Suprapubic skin (tissue), 4 donors: ENCODE measurements around the gene TRAPPC10.
"Not testable (repeated sequence)": the region's sequence is repeated elsewhere in the genome, so short reads cannot be mapped to it uniquely, and the experiment has no call there.

Experiments used
- EP300 ChIP-seq: sonication (generic); formaldehyde crosslinking; IDR thresholded peaks from one replicate; pipeline ENCODE4 v1.6.1; 2017; ENCODE audit warnings: antibody characterized with exemption
- POLR2A ChIP-seq, 2 donors: fragments of 450-650 bp; IDR thresholded peaks; one replicate each; pipeline ENCODE4 v1.6.1; 2017; ENCODE audit warnings: antibody characterized with exemption in 2 of 2, mild to moderate bottlenecking in 2 of 2, moderate library complexity in 2 of 2
- POLR2AphosphoS5 ChIP-seq, 3 donors: sonication (generic); formaldehyde crosslinking; IDR thresholded peaks; one replicate each; pipeline ENCODE4 v1.6.1; 2017; ENCODE audit warnings: antibody characterized with exemption in 3 of 3
- TF ChIP-seq, protein P1 (sequence below), 2 donors: fragments of 200-600 bp in 1 of 2; fragments of 450-650 bp in 1 of 2; sonication (generic) in 1 of 2; IDR thresholded peaks; one replicate each; pipeline ENCODE4 v1.5.1; 2016 to 2019; ENCODE audit warnings: antibody characterized with exemption in 2 of 2, mild to moderate bottlenecking in 1 of 2, moderate library complexity in 1 of 2

DNA sequence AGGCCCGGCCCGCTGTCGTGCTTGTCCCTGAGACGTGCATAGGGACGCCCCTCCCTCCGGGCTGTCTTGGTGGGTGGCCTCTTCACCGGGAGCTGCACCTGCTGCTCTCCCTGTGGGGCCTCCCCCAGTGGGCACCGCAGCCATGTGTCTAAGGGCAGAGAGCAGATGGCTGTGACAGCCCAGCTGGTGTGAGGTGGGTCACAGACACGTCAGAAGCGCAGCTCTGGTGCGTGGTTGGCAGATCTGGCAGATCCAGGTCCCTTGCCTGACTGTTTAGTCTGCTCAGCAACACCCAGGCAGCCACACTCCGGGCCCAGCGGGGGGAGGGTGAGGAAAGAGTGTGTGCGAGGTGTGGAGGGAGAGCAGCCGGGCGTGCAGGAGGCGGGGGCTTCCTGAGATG is 131.3 kb downstream of the TRAPPC10 start:
- TF ChIP-seq, protein P1, sequence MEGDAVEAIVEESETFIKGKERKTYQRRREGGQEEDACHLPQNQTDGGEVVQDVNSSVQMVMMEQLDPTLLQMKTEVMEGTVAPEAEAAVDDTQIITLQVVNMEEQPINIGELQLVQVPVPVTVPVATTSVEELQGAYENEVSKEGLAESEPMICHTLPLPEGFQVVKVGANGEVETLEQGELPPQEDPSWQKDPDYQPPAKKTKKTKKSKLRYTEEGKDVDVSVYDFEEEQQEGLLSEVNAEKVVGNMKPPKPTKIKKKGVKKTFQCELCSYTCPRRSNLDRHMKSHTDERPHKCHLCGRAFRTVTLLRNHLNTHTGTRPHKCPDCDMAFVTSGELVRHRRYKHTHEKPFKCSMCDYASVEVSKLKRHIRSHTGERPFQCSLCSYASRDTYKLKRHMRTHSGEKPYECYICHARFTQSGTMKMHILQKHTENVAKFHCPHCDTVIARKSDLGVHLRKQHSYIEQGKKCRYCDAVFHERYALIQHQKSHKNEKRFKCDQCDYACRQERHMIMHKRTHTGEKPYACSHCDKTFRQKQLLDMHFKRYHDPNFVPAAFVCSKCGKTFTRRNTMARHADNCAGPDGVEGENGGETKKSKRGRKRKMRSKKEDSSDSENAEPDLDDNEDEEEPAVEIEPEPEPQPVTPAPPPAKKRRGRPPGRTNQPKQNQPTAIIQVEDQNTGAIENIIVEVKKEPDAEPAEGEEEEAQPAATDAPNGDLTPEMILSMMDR (IDR thresholded peaks at IDR 0.05) = not testable (repeated sequence)
- not testable (repeated sequence) for TF ChIP-seq EP300; POLR2AphosphoS5 (IDR thresholded peaks at IDR 0.05); POLR2A (IDR thresholded peaks at IDR 0.05)
